HG03097 (cell line): Measurements from ENCODE around the gene TNFRSF18.
A peak's percentile ranks its signal among the peaks of the same experiment; 100 is the strongest.

Source experiments
- ATAC-seq: cut with Tn5 transposase; IDR thresholded peaks from one replicate; pipeline ENCODE4 v1.9.1; 2021; ENCODE audit not compliant: unreplicated experiment, low FRiP score

TNFRSF18 gene

GRCh38 chr1:1240822-1241587, 34.6 kb upstream of the TNFRSF18 start:
- no peak for ATAC-seq

DNA sequence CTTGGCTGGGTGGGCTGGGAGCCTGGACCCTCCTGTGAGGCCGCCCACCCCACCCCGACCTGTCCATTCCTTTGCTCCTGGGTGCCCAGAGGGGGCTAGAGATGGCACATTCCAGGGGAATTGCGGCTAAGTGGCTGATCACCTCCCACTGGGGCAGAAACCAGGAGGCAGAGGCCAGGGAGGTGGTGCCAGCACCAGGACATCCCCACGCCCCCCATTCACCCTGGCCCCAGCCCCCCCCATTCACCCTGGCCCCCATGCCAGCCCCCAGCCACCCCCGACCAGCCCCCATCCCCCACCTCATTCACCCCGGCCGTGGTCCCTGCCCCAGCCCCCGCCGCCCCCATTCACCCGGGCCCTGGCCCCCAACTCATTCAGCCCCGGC, 33.9 kb upstream of the TNFRSF18 start:
- ATAC-seq: no peak

GRCh38 chr1:1239614-1240347, 33.4 kb upstream of the TNFRSF18 start:
- no peak for ATAC-seq

DNA sequence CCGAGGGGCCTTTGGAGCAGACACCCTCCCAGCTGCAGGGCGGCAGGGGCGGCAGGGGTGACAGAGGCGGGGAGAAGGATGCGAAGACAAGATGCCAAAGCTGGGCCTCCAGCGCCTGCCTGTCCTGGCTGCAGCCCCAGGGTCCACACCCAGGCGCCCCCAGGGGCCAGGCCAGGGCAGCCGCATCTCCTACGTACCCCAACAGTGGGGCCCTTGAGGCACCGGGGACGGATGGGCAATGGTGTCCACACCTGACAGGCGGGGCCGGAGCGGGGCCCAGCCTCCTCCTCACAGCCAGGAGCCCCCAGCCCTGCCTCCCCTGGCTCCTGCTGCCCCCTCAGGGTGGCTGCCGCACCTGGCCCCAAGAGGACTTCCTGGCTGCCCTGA, 32.8 kb upstream of the TNFRSF18 start:
- no peak for ATAC-seq

GRCh38 chr1:1238702-1239178, 32.3 kb upstream of the TNFRSF18 start:
- no peak for ATAC-seq

DNA sequence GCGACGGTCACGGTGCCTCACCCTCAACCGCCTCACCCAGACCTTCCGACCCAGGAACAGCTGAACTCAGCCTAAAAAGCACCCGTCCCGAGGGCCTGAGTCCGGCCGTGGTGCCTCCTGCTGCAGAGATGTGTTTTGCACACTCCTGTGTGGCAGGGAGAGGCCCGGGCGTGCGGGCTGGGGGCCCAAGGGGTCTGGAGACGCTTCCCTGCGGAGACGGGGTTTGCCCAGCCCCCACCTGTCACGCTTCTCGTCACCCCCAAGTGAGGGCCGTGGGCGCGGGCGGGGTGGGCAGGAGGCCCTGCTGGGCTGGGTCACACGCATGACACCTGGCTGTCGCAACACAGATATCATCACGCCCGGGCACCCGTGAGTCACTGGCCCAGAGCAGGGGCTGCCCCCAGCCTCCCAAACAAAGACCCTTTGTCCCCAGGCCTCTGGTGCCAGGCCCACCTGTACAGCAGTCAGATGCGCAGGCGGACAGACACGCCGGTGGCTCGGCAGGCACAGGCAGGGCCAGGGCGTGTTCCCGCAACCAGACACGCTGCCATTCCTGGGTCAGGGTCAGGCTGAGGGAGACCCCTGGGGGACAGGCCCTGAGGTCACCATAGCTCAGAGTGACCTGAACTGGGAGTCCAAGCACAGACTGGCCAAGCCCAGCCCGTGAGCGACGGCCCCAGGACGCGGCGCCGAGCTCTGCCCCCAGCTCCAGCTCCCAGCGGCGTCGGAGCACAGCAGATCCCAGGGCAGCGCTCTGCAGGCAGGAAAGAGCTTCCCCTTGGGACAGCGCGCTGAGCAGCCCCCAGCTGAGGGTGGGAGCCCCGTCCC, 31.7 kb upstream of the TNFRSF18 start:
- ATAC-seq: no peak

- no peak for ATAC-seq
Observed at GRCh38 chr1:1236945-1237873, 30.8 kb upstream of the TNFRSF18 start.

DNA sequence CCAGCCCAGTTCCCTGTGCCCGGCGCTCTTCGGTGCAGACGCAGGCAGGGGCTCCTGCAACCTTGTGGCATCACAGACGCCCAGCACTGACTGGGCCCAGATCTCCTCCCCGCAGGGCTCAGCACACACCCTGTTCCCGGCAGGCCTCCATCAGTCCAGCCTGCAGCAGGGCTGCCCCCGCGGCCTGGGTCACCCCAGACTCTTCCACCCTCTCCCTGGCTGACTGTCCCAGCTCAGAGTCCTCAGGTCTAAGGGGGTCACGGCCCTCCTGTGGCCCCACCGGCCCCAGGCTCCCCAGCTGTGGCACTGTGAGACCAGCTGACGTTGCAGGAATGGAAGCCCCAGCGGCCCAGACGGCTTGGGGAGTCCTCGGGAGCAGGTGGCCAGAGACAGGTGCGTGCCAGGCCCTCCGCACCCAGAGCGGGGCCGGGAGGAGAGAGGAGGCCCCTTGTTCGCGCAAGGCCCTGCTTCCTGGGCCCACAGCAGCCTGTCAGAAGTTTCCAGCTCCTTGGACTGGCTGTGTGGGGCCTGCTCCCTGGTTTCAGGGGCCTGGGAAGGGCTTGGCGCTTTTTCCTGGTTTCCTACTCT, 29.9 kb upstream of the TNFRSF18 start:
- ATAC-seq: no peak

GRCh38 chr1:1235016-1235744, 28.8 kb upstream of the TNFRSF18 start:
- no peak for ATAC-seq

DNA sequence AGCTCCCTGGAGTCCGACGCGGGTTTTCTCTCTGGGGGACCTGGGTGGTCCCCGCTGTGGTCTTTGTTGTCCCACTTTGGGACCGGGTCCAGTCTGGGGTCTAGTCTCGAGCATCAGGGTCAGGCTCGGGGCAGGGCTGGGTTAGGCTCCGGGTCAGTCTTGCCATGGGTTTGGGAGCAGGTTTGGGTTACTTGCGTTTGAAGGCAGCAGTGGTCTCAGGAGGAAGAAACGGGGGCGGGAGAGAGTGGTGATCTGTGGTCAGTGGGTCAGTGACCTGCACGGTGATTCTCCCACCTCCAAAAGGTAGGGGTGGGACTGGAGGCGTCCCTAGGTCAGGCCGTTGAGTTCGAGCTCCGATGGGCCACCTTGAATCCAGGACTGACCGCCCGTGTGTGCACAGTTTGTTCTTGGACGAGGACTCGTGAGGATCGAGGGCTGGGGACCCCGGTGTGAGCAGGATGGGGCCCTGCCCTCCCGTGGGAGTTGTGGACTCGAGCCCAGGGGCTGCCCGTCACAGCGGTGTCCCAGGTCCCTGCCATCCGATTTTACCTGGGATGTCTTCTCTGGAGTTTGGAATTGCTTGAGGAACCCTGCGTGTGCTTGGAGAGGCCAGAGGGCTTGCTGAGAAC, 27.9 kb upstream of the TNFRSF18 start:
- no peak for ATAC-seq

DNA sequence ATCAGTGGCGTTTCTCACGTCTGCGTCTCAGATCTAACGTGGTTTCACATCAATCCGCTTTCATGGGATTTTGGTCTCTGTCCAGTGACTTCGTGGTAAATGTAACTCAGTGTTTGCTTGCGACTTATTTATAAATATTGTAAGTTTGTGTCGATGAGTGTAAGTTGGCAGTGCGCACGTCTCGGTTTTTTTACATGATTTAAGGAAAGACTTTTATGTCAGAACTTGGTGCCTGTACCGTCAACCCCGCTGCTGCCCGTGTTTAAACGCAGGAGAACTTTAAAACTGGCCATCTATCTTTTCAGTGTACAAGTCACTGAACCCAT, 27.1 kb upstream of the TNFRSF18 start:
- no peak for ATAC-seq

GRCh38 chr1:1232796-1233566, 26.6 kb upstream of the TNFRSF18 start:
- ATAC-seq: no peak

- ATAC-seq: no peak
Observed at GRCh38 chr1:1232208-1232795, 25.9 kb upstream of the TNFRSF18 start, which contains the start of gene B3GALT6. Gene B3GALT6 (plus strand): TSS chr1:1232237. CDS start chr1:1232279, 42 bp downstream.

DNA sequence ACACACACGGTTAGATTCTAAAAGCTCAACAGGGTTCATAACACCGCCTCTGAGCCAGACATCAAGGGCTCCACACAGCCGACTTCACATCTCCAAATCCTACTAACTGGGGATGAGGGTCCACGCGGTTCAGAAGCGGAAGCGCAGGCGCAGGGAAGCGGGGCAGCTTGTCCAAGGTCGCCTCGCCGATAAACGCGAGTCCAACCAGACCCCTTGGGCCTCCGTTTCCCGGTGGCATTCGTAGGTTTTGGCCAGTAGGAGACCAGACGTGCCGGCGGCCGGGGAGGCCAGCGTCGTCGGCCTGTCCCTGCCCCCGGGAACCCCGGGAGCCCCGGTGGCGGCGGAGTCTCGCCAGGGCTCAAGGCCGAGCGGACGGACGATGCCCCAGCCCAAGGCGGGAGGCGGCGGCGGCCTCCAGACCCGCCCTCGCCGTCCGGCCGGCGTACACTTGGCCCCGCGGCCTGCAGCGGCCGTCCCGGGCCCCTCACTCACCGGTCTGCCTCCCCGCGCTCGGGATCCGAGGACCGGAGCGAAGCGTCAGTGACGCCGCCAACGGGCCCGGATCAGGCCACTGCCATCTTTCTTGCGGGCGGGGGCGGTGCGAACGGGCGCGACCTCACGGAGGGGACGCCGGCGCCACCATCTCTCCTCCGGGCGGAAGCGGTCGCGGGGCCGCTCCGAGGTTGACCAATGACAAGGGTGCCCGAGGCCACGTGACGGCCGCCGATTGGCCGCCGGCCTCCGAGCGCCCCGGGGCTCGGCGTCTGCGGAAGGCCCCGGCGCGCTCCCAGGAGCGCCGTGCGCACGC, 25.2 kb upstream of the TNFRSF18 start, which contains the start of gene SDF4:
Gene SDF4, minus strand, starts transcription at position 602 of the 808 bp plus-strand sequence. CDS start 3,229 bp downstream, outside the sequence.
- peak; percentile 86 for ATAC-seq

DNA sequence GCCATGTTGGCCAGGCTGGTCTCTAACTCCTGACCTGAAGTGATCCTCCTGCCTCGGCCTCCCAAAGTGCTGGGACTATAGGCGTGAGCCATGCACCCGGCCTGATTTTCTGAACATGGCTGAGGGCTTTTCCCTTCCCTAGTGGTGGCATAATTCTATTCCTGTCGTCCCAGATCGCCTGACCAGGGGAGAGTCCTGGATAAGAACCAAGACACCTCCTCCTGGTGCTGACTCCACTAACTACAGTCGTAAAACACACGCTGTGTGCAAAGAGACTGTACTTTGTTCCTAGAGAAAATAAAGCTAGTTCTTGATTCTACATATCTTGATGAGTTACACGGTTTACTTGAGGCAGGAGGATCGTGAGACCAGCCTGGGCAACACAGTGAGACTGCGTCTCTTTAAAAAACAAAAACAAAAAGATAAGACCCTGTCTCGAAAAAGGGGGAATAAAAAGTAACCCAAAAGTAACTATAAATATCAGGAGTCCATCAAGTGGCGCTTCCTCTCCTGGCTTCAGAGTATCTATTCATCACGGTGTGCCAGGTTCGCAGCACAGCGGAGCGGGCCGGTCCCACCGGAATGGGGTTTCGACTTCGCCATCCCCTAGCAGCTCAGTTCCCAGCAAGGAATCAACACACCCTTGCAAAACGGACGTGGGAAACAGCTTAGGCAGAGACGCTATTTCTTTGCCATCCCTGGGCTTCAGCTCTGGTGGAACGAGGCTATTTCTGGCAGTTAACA, 24.4 kb upstream of the TNFRSF18 start:
- no peak for ATAC-seq

GRCh38 chr1:1229770-1230169, 23.4 kb upstream of the TNFRSF18 start:
- ATAC-seq: no peak
